Measurements from ENCODE around the gene TRAPPC5. TPM values are rescaled to one million over a fixed set of nuclear protein-coding genes. Genes with fewer than 3 reads are reported as not detected.

Gene TRAPPC5
- total RNA-seq, 1 donor from 2014 or later = 110 TPM

DNA sequence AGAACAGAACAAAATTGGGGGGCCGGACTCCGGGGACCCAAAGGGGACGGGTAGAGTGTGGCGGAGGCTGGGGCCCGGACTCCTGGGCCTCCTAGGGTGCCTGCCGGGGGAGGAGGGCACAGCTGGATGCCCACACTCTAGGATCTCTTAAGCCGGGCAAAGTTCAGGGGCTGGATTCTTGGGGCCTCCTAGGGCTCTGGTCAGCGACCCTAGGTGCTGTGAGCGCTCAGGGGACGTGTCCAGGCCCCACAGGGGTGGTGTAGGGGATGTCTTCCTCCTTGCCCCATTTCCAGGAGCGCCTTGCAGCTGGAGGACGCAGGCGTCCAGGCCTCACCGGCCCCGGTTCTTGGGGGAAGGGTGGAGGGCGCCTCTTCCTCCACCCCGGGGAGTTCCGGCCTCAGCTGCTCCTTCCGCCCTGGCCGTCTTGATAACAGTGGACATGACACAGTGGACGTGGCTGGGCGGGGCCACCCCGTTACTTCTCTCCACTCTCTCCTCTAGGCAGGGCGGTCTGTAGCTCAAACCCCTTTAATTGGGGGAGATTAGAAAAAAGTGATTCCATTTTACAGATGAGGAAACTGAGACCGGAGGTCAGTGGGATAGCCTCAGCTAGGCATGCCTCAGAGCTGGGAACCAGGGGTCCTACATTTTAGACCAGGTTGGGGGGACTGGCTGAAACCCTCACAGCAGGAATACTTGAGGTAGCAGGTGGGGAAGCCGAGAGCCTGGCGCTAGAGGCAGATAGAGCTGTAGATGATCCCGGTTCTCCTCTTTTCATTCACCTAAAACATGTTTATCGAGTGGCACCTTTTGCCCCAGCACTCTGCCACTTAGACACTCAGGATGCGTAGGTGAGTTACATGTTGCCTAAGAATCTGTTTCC is 43.0 kb upstream of the TRAPPC5 start:
- Mint-ChIP-seq H3K4me3 (ENCODE audit: unreplicated experiment) (peak overlapping the region; percentile 83), H3K27me3 (ENCODE audit: low read depth, unreplicated experiment) (peaks cover 7% of the 10 kb centered on the region), H3K27ac (ENCODE audit: unreplicated experiment) (peak overlapping the region; percentile 66), H3K36me3 (ENCODE audit: low read depth, unreplicated experiment) (peaks cover 1% of the 10 kb centered on the region), H3K9me3 (ENCODE audit: unreplicated experiment) (no peaks in the 10 kb centered on the region), H3K4me1 (ENCODE audit: low read depth, unreplicated experiment) (no peaks in the 10 kb centered on the region)
- Histone ChIP-seq H3K79me2 (ENCODE audit: insufficient read depth, low read length) (no peaks in the 10 kb centered on the region), H3K36me3 (ENCODE audit: insufficient read depth, low read length) (no peaks in the 10 kb centered on the region), H3K27ac (ENCODE audit: low read depth, low read length) (no peak overlapping the region), H3K4me1 (ENCODE audit: insufficient read depth, low read length) (no peaks in the 10 kb centered on the region), H4K20me1 (ENCODE audit: insufficient read depth, low read length) (no peaks in the 10 kb centered on the region), H3K4me2 (ENCODE audit: low read length) (peak overlapping the region; percentile 46), H3K9me3 (ENCODE audit: insufficient read depth, low read depth, low read length) (peaks cover 5% of the 10 kb centered on the region), H2AFZ (ENCODE audit: low read depth, low read length) (no peak overlapping the region), H3K4me3 (ENCODE audit: insufficient read depth, low read depth, low read length) (no peak overlapping the region), H3K9ac (ENCODE audit: low read length) (no peak overlapping the region), H3K27me3 (ENCODE audit: insufficient read depth, low read length) (peaks cover 13% of the 10 kb centered on the region)
- DNase-seq (ENCODE audit: low read depth) (no peak), FAIRE-seq (no peak)
- TF ChIP-seq, protein P1, sequence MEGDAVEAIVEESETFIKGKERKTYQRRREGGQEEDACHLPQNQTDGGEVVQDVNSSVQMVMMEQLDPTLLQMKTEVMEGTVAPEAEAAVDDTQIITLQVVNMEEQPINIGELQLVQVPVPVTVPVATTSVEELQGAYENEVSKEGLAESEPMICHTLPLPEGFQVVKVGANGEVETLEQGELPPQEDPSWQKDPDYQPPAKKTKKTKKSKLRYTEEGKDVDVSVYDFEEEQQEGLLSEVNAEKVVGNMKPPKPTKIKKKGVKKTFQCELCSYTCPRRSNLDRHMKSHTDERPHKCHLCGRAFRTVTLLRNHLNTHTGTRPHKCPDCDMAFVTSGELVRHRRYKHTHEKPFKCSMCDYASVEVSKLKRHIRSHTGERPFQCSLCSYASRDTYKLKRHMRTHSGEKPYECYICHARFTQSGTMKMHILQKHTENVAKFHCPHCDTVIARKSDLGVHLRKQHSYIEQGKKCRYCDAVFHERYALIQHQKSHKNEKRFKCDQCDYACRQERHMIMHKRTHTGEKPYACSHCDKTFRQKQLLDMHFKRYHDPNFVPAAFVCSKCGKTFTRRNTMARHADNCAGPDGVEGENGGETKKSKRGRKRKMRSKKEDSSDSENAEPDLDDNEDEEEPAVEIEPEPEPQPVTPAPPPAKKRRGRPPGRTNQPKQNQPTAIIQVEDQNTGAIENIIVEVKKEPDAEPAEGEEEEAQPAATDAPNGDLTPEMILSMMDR (IDR thresholded peaks at IDR 0.05; ENCODE audit: insufficient read depth, low read depth, low read length) = no peak
- TF ChIP-seq EZH2 (IDR thresholded peaks at IDR 0.05; ENCODE audit: insufficient read depth, low read length) = no peak

DNA sequence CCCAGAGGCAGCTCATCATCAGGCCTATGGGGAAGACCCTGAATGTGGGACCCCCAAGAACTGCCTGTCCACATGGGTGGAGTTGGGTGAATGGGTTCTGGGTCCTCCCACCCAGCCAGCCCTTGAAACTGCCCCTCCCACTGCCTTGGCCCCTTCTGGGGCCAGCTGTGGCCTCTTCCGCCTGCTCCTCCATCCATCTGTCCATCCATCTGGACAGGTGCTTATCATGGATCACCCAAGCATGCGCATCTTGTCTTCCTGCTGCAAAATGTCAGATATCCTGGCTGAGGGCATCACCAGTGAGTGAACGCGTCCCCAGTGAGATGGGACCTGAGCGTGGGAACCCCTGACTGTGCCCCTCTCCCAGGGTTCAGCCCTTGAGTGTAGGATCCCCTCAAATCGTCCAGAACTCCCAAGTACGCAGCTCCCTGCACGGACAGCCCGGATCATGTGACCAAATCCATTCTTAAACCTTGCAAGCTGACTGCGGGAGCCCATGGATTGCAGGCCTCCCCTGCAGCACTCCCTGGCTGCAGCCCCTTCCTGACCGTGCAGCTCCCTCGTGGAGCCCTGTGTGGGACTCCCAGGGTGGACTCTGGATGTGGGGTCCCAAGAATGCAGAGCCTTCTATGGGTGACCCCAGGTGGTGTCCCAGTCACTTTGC is 41.7 kb upstream of the TRAPPC5 start:
- Mint-ChIP-seq H3K4me1 (ENCODE audit: low read depth, unreplicated experiment) (no peaks in the 10 kb centered on the region), H3K4me3 (ENCODE audit: unreplicated experiment) (no peak overlapping the region), H3K27me3 (ENCODE audit: low read depth, unreplicated experiment) (peaks cover 7% of the 10 kb centered on the region), H3K27ac (ENCODE audit: unreplicated experiment) (no peak overlapping the region), H3K36me3 (ENCODE audit: low read depth, unreplicated experiment) (peaks cover 1% of the 10 kb centered on the region), H3K9me3 (ENCODE audit: unreplicated experiment) (no peaks in the 10 kb centered on the region)
- no peak overlapping the region for H3K4me2 ChIP-seq (ENCODE audit: low read length)
- no peaks in the 10 kb centered on the region for H3K79me2 ChIP-seq (ENCODE audit: insufficient read depth, low read length)
- DNase-seq (ENCODE audit: low read depth) (no peak), FAIRE-seq (no peak)
- no peak overlapping the region for H2AFZ ChIP-seq (ENCODE audit: low read depth, low read length)
- H3K9ac ChIP-seq (ENCODE audit: low read length) = no peak overlapping the region
- no peaks in the 10 kb centered on the region for H3K36me3 ChIP-seq (ENCODE audit: insufficient read depth, low read length)
- peaks cover 13% of the 10 kb centered on the region for H3K27me3 ChIP-seq (ENCODE audit: insufficient read depth, low read length)
- no peak overlapping the region for H3K27ac ChIP-seq (ENCODE audit: low read depth, low read length)
- H3K4me1 ChIP-seq (ENCODE audit: insufficient read depth, low read length) = no peaks in the 10 kb centered on the region
- no peak for TF ChIP-seq EZH2 (IDR thresholded peaks at IDR 0.05; ENCODE audit: insufficient read depth, low read length)
- TF ChIP-seq, protein P1 (IDR thresholded peaks at IDR 0.05; ENCODE audit: insufficient read depth, low read depth, low read length) = no peak
- no peak overlapping the region for H3K4me3 ChIP-seq (ENCODE audit: insufficient read depth, low read depth, low read length)
- peaks cover 5% of the 10 kb centered on the region for H3K9me3 ChIP-seq (ENCODE audit: insufficient read depth, low read depth, low read length)
- H4K20me1 ChIP-seq (ENCODE audit: insufficient read depth, low read length) = no peaks in the 10 kb centered on the region
